ENCODE results near the gene CELSR1. TPM values are rescaled to one million over a fixed set of nuclear protein-coding genes. Genes with fewer than 3 reads are reported as not detected.

Gene CELSR1
- polyA plus RNA-seq, 4 donors: 23.7 to 30.9 (median 27.5) TPM

DNA sequence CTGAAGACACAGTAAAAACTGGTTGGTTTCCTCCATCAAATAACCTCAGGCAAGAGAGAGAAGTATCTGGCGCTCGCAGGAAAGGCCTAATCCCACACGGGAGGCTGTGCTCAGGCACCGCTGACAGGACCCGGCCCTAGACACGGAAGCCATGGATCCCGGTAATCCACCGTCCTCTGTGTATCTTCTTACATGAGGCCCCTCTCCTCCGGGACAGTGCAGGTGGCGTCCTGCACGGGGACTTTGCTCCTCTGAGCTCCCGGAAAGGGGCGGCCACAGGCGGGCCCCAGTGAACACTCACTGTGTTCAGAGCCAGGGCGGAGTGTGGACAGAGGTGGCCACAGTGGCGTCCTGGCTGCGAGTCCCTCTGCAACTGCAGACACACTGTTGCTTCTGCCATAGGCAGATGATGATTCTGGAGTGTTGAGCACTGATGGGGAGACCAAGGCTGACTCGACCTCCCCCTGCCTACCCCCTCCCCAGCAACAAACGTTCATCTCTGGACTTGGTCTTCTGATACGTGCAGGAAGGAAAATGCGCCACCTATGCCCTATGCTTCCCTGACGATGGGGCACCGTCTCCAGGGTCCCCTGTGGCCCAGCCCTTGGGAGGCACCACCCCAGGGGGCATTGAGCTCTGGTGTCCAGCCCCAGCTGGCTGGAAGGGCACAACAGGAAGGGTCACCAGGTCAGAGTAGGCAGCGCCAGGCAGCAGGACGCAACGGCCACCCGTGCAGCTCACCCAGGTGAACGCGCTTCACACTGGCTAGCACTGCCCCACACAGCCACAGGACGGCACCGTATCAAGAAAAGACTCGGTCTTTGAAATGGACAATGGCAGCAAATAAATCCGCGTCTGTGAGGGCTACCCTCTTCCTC lies 106.2 kb downstream of the CELSR1 start:
- no peak for DNase-seq (ENCODE audit: low read depth in 4 of 4, low spot score in 3 of 4)

DNA sequence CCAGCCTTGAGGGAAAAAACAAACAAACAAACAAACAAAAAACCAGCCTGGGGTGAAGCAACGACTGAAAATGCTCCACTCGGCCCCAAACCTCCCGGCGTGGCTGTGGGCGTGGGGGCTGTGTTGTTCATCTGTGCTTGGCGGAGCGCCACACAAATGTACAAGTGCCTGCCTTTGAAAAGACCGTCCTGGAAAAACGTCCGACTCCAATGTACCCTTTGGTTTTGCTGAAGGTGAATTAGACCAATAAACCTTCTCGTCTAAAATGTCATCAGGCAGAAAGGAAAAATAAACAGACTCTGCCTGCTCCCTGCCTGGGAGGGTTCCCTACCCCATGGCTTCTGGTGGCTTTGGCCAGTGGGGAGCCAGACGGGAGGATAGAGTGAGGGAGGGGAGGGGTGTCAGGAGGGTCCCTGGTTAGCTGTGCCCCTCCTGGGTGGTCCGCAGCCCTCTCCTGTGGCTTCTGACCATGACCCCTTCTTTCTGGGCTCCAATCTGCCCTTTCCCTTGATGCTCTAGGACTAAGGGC lies 108.0 kb downstream of the CELSR1 start:
- DNase-seq (ENCODE audit: low read depth in 4 of 4, low spot score in 3 of 4): no peak

- no peak for DNase-seq (ENCODE audit: low read depth in 4 of 4, low spot score in 3 of 4)
Measured at GRCh38 chr22:46428602-46429324, 108.7 kb downstream of the CELSR1 start.

GRCh38 chr22:46428171-46428570 lies 109.2 kb downstream of the CELSR1 start:
- no peak for DNase-seq (ENCODE audit: low read depth in 4 of 4, low spot score in 3 of 4)

GRCh38 chr22:46425016-46425415 lies 112.4 kb downstream of the CELSR1 start:
- DNase-seq (ENCODE audit: low read depth in 4 of 4, low spot score in 3 of 4): no peak

DNA sequence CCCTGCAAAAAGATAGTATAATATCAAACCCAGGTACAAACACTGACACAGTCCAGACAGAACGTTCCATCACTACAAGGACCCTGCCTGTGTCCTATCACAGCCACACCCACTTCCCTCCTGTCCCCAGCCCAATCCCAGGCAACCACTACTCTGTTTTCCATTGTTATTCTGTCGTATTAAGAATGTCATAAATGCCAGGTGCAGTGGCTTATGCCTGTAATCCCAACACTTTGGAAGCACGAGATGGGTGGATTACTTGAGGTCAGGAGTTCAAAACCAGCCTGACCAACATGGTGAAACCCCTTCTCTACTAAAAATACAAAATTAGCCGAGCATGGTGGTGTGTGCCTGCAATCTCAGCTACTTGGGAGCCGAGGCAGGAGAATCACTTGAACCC lies 112.9 kb downstream of the CELSR1 start:
- DNase-seq (ENCODE audit: low read depth in 4 of 4, low spot score in 3 of 4): no peak

- DNase-seq (ENCODE audit: low read depth in 4 of 4, low spot score in 3 of 4): no peak
Measured at GRCh38 chr22:46422896-46423295, 114.5 kb downstream of the CELSR1 start.

DNA sequence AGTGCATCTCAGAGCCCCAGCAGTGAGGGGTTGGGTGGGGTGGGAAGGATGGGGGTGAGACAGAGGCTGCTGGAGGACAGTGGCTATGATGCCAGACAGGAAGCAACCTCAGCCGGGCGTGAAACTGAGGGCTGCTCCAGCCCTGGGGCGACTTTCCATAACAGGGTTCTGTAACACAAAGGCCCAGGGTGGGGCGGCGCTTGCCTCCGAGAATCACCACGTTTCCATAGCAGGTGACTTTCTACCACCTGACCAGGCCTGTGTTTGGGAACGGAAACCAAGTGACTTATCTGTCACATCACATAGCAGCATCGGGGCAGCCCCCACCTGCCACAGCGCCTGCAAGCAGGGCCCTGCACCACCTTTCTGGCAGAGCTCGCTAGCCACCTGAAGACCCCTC lies 116.2 kb downstream of the CELSR1 start:
- DNase-seq (ENCODE audit: low read depth in 4 of 4, low spot score in 3 of 4): no peak

DNA sequence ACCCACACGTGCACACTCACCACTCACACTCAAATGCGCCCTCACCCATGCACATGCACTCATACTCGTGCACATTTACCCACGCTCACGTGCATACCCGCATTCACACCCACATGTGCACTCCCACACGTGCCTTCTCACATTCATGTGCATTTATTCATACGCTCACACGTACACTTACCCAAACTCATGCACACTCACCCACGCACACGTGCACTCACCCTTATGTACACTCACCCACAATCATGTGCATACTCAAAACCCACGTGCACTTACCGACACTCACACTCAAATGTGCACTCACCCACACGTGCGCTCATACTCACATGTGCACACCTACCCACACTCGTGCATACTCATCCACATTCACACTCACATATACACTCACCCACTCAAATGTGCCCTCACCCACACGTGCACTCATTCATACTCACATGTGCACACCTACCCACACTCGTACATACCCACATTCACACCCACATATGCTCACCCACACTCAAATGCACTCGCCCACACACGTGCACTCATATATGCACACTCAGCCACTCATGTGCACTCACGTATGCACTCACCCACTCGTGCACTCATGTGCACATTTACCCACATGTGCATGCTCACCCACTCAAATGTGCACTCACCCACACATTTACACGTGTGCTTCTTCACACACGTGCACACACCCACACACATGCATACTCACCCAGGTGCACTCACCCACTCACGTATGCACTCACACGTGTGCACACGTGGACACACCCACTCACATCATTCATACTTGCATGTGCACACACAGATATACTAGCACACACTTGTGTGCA lies 117.5 kb downstream of the CELSR1 start:
- DNase-seq (ENCODE audit: low read depth in 4 of 4, low spot score in 3 of 4): no peak

- DNase-seq (ENCODE audit: low read depth in 4 of 4, low spot score in 3 of 4): no peak
Measured at GRCh38 chr22:46418827-46419226, 118.6 kb downstream of the CELSR1 start.

GRCh38 chr22:46417769-46418168 lies 119.7 kb downstream of the CELSR1 start:
- DNase-seq (ENCODE audit: low read depth in 4 of 4, low spot score in 3 of 4): no peak

DNA sequence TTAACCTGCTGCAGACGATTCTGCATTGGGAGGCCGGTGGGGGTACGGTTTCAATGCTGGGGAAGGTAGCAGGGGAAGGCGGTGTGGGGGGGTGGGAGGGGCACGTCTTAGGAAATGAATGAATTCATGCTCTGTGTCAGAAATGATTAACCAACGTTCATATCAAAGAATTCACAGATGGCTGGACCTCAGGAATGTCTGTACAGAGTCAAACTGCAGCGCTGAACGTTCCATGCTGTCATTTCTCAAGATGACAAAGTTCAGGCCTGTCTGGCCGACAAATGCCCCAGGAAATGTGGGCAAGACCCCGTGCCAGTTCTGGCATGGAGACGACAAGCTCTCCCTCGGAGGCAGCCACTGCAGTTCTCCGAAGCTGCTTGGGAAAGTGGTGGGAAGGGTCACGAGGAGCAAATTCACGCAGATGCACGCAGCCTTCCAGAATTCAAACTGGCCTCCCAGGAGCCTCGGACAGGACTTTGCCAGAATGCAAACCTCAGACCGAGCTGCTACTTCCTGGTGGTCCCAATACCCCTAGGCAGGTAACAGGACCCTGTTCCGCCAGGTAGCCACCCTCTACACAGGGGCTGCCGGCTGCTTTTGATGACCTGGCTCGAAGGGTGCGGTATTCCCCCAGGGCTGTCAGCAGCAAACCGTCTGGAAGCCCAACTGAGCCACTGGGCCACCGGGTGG lies 120.4 kb downstream of the CELSR1 start:
- DNase-seq (ENCODE audit: low read depth in 4 of 4, low spot score in 3 of 4): no peak

DNA sequence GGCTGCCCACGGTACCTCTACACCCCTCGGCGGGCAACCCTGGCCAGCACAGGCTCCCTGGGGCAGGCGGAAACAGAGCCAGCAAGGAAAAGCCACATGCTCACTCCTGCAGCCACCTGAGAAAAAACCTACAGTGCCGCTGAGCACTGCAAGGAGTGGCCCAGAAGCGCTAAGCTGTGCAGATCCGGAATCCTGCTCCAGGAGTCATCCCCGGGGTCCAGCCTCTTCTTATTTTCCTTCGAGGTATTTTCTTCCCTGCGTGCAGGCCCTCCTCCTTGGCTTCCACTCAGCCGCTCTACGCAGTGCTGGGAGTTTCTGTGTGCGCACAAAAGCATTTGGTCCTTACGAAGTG lies 120.9 kb downstream of the CELSR1 start:
- no peak for DNase-seq (ENCODE audit: low read depth in 4 of 4, low spot score in 3 of 4)

DNA sequence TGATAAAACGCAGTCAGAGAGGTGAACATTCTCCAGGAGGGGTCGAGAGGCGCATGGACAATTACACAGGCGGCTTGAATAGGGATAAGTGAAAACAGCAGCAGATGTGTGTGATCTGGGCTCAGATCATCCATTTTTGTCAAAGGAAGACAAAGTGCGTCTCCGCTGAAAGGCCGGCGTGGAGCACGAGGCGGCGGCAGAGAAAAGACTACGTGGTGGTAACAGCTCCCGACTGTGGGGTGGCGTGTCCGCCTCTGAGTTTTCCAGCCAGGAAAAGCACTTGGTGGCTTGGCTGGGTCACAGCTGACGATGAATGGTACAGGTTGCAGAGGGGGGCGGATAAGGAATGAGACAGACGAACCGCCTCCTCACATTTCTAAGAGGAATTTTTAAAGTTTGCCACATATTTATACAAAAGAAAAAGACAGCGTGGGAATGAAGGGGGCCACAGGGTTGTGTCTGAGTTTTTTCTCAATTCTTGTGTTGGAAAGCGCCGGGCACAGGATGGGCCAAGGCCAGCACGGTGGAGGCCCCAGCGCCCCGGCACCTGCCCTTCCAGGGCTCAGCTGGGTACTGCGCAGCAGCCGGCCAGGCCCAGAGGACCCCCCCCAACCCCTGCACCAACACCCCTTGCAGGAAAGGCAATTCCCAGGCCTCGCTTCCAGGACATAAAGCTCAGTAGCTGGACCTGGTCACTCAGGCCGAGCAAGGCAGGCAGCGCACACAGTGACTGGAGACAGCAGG lies 121.5 kb downstream of the CELSR1 start:
- no peak for DNase-seq (ENCODE audit: low read depth in 4 of 4, low spot score in 3 of 4)

- DNase-seq (ENCODE audit: low read depth in 4 of 4, low spot score in 3 of 4): no peak
Measured at GRCh38 chr22:46414704-46415103, 122.7 kb downstream of the CELSR1 start.

GRCh38 chr22:46413725-46414379 lies 123.6 kb downstream of the CELSR1 start:
- DNase-seq (ENCODE audit: low read depth in 4 of 4, low spot score in 3 of 4): no peak

GRCh38 chr22:46411347-46411746 lies 126.1 kb downstream of the CELSR1 start:
- no peak for DNase-seq (ENCODE audit: low read depth in 4 of 4, low spot score in 3 of 4)

DNA sequence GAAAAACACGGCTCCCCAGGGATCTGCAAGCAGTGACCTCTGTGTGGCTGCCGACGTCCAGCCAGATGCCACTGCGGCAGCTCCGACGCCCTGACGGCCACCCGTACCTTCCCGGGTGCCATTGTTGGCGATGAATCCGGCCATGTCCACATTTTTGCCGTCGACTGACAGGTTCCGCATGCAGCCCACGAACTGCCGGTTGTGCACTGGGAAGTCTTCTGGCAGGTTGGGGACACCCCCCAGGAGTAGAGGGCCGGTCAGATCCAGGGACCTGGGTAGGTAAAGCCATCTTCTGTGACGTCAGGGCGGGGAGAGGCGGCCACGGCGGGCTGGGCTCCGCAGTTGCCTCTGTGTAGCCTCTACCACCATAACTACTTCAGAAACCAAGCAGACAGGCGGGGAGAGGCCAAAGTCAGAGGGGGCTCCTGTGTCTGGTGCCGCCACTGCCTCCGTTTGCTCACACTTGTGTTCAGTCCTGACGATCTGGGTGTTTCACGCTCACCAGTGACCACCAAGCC lies 127.1 kb downstream of the CELSR1 start:
- DNase-seq (ENCODE audit: low read depth in 4 of 4, low spot score in 3 of 4): no peak

DNA sequence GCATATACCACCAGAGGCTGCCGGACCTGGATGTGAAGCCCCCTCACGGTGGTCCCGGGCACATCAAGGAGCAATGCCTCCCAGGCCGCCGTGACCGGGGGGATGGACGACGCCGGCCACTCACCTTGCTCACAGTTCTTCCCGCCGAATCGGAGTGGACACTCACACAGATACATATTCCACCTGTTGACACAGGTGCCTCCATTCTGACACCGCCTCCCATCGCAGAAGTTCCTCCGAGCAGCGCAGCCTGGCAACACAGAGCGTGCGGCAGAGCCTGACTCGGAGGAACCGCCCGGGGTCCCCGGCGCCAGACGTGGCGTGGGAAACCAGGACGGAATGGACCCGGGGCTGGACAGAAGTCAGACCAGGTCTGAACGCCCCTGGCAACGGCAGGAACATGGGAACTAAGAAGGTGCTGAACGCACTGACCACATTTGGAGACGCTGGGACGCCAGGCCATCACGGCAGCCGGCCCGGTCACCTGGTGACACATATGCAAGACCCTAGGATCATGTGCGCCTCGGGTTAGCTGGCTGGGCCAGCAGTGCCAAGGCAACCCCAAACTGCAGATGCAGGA lies 127.7 kb downstream of the CELSR1 start:
- DNase-seq (ENCODE audit: low read depth in 4 of 4, low spot score in 3 of 4): no peak
